ENCODE results near the gene INPP5E. TPM values are rescaled to one million over a fixed set of nuclear protein-coding genes. Genes with fewer than 3 reads are reported as not detected.

INPP5E gene
- total RNA-seq, 1 experiment from 2014 or later = 18.2 TPM

DNA sequence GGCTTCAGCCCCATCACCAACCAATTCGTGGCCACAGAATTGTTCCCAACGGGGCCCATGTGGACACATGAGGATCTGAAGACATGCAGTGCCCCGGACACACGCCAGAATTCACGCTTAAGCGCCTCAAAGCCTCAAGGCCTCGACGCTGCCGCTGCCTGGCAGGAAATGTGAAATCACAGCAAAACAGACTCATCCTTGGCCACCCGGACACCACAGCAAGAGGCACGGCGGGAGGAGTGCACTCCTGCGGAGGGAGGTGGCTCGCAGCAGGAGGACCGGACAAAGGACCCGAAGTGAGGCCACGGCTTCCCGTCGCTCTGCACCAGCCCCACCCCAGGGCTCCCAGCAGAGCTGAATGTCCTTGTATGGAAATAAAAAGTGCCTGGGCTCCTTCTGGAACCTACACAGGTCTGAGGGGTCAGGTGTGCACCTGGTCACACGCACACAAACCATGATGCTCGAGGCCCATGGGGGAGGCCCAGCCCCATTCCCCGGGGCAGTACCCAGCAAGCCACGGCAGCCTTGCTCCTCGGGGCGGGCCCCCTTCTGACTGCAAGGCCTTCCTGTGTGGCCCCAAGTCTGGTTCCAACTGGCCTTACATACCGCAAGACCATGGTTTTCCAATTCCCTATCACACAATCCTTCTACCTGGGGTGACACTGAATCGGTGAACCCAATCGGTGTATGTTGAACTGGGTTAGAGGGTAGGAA, 33.2 kb upstream of the INPP5E start:
- ChIA-PET CTCF (no interaction called here), POLR2A (ENCODE audit: unreplicated experiment) (interaction anchor here (0.6 kb wide), 1 partner anchor 110 kb away, joined by 3 read pairs; no protein-coding TSS in a partner anchor)
- H3K27ac ChIP-seq = no peak overlapping the region
- 0 out of 2 replicates have a peak, but pooled peaks cover 4% of the 10 kb centered on the region for H3F3A ChIP-seq (ENCODE audit: insufficient read depth, low read depth)
- H3K79me2 ChIP-seq (ENCODE audit: low read depth) = peaks cover 37% of the 10 kb centered on the region
- no peak for DNase-seq
- peaks cover 95% of the 10 kb centered on the region for H4K20me1 ChIP-seq (ENCODE audit: insufficient read depth)
- H3K9me2 ChIP-seq (ENCODE audit: insufficient read depth) = no peaks in the 10 kb centered on the region
- no peak overlapping the region for H3K4me2 ChIP-seq
- intact Hi-C loops (cut with micrococcal nuclease; ENCODE audit: unreplicated experiment) = no loop called here
- no peak overlapping the region for H3K4me3 ChIP-seq
- TF ChIP-seq CTCF (conservative IDR thresholded peaks at IDR 0.05) (no peak), EZH2 (IDR thresholded peaks at IDR 0.05; ENCODE audit: low read depth) (no peak)
- H3K9me3 ChIP-seq (ENCODE audit: insufficient read depth, low read depth) = no peaks in the 10 kb centered on the region
- BruUV-seq (replicated peaks) = no TSS peak
- H3K27me3 ChIP-seq (ENCODE audit: insufficient read depth, low read depth) = no peaks in the 10 kb centered on the region
- H2AFZ ChIP-seq = no peak overlapping the region
- no peaks in the 10 kb centered on the region for H3K4me1 ChIP-seq (replicated peaks; ENCODE audit: insufficient read depth)
- H3K36me3 ChIP-seq (ENCODE audit: low read depth) = peaks cover 27% of the 10 kb centered on the region

GRCh38 chr9:136471802-136472487, 32.3 kb upstream of the INPP5E start:
- no peak overlapping the region for H3K4me2 ChIP-seq
- no peaks in the 10 kb centered on the region for H3K9me2 ChIP-seq (ENCODE audit: insufficient read depth)
- H3K4me1 ChIP-seq (replicated peaks; ENCODE audit: insufficient read depth) = no peaks in the 10 kb centered on the region
- no TSS peak for BruUV-seq (replicated peaks)
- 0 out of 2 replicates have a peak, but pooled peaks cover 4% of the 10 kb centered on the region for H3F3A ChIP-seq (ENCODE audit: insufficient read depth, low read depth)
- no peak overlapping the region for H2AFZ ChIP-seq
- no peaks in the 10 kb centered on the region for H3K9me3 ChIP-seq (ENCODE audit: insufficient read depth, low read depth)
- H3K36me3 ChIP-seq (ENCODE audit: low read depth) = peaks cover 20% of the 10 kb centered on the region
- no peak for TF ChIP-seq EZH2 (IDR thresholded peaks at IDR 0.05; ENCODE audit: low read depth)
- no peak for TF ChIP-seq CTCF (conservative IDR thresholded peaks at IDR 0.05)
- no peak for DNase-seq
- H3K4me3 ChIP-seq = no peak overlapping the region
- H4K20me1 ChIP-seq (ENCODE audit: insufficient read depth) = peaks cover 90% of the 10 kb centered on the region
- intact Hi-C loops (cut with micrococcal nuclease; ENCODE audit: unreplicated experiment) = no loop called here
- H3K27me3 ChIP-seq (ENCODE audit: insufficient read depth, low read depth) = no peaks in the 10 kb centered on the region
- peaks cover 29% of the 10 kb centered on the region for H3K79me2 ChIP-seq (ENCODE audit: low read depth)
- POLR2A ChIA-PET (ENCODE audit: unreplicated experiment) = interaction anchor here (0.6 kb wide), 1 partner anchor 99 kb away, joined by 7 read pairs; no protein-coding TSS in a partner anchor
- CTCF ChIA-PET = no interaction called here
- no peak overlapping the region for H3K27ac ChIP-seq

DNA sequence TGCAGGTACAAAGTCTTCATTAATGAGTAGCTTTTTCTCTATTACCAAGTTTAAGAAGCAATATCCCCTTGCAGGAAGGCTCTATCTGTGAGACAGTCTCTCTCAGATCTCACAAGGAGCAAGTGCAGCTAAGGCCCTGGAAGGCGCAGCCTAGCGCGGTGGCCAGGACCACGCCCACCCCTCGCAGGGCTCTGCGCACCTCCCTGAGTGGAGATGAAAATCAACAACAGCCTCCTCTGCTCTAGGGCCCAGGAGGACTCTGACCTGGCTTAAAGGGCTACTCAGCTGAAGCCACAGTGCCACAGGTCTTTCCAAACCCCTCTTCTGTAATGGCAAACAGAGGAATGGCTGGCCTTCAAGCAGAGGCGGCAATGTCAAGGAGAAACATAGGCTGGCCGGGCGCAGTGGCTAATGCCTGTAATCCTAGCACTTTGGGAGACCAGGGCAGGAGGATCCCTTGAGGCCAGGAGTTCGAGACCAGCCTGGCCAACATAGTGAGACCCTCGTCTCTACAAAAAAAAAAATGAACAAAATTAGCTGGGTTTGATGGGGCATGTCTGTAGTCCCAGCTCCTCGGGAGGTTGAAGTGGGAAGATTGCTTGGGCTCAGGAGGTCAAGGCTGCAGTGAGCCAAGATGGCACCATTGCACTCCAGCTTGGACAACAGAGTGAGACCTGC, 31.3 kb upstream of the INPP5E start:
- no peak overlapping the region for H3K4me2 ChIP-seq
- 0 out of 2 replicates have a peak, but pooled peaks cover 4% of the 10 kb centered on the region for H3F3A ChIP-seq (ENCODE audit: insufficient read depth, low read depth)
- H2AFZ ChIP-seq = no peak overlapping the region
- no TSS peak for BruUV-seq (replicated peaks)
- H4K20me1 ChIP-seq (ENCODE audit: insufficient read depth) = peaks cover 80% of the 10 kb centered on the region
- no peaks in the 10 kb centered on the region for H3K4me1 ChIP-seq (replicated peaks; ENCODE audit: insufficient read depth)
- no peak for DNase-seq
- TF ChIP-seq EZH2 (IDR thresholded peaks at IDR 0.05; ENCODE audit: low read depth) (no peak), CTCF (conservative IDR thresholded peaks at IDR 0.05) (no peak)
- no peaks in the 10 kb centered on the region for H3K9me2 ChIP-seq (ENCODE audit: insufficient read depth)
- no peaks in the 10 kb centered on the region for H3K27me3 ChIP-seq (ENCODE audit: insufficient read depth, low read depth)
- no peak overlapping the region for H3K4me3 ChIP-seq
- ChIA-PET POLR2A (ENCODE audit: unreplicated experiment) (interaction anchor here (0.6 kb wide), 1 partner anchor 98 kb away, joined by 7 read pairs; no protein-coding TSS in a partner anchor), CTCF (no interaction called here)
- no peaks in the 10 kb centered on the region for H3K9me3 ChIP-seq (ENCODE audit: insufficient read depth, low read depth)
- peaks cover 27% of the 10 kb centered on the region for H3K79me2 ChIP-seq (ENCODE audit: low read depth)
- H3K27ac ChIP-seq = no peak overlapping the region
- intact Hi-C loops (cut with micrococcal nuclease; ENCODE audit: unreplicated experiment) = no loop called here
- peaks cover 13% of the 10 kb centered on the region for H3K36me3 ChIP-seq (ENCODE audit: low read depth)

All from PC-9 (cell line).